Karpas-422 (cell line): ENCODE measurements around the gene CCNJL. TPM values are rescaled to one million over a fixed set of nuclear protein-coding genes. Genes with fewer than 3 reads are reported as not detected.

Source experiments
- DNase-seq: peaks from one replicate; pipeline ENCODE4 v3.0.0-alpha.2; 2015
- H2AFZ ChIP-seq: fragments of 200-600 bp; sonication (generic); 2 replicates; pipeline ENCODE4 v1.6.1; 2014; ENCODE audit warnings: antibody characterized with exemption, low read length, mixed read lengths
- H3K27ac ChIP-seq: fragments of 200-600 bp; sonication (generic); 2 replicates; pipeline ENCODE4 v1.5.1; 2014; ENCODE audit warnings: mild to moderate bottlenecking, low read length, moderate library complexity
- H3K27me3 ChIP-seq: fragments of 200-600 bp; sonication (generic); 2 replicates; pipeline ENCODE4 v1.6.1; 2014; ENCODE audit warnings: low read length, mixed read lengths
- H3K36me3 ChIP-seq: fragments of 200-600 bp; sonication (generic); 2 replicates; pipeline ENCODE4 v1.6.1; 2014; ENCODE audit warnings: low read length, mixed read lengths; ENCODE audit not compliant: insufficient read depth
- H3K4me1 ChIP-seq: fragments of 200-600 bp; sonication (generic); 2 replicates; pipeline ENCODE4 v1.6.1; 2014; ENCODE audit warnings: mild to moderate bottlenecking, low read length, mixed read lengths
- H3K4me2 ChIP-seq: fragments of 200-600 bp; sonication (generic); 2 replicates; pipeline ENCODE4 v1.6.1; 2014; ENCODE audit warnings: low read length, low read depth, mild to moderate bottlenecking; ENCODE audit not compliant: poor library complexity, severe bottlenecking
- H3K4me3 ChIP-seq: fragments of 200-600 bp; sonication (generic); 2 replicates; pipeline ENCODE4 v1.5.1; 2014; ENCODE audit warnings: mild to moderate bottlenecking, antibody characterized with exemption, low read length, mixed read lengths
- H3K79me2 ChIP-seq: fragments of 200-600 bp; sonication (generic); 2 replicates; pipeline ENCODE4 v1.6.1; 2014; ENCODE audit warnings: mild to moderate bottlenecking, low read length, mixed read lengths
- H3K9ac ChIP-seq: fragments of 200-600 bp; sonication (generic); 2 replicates; pipeline ENCODE4 v1.6.0; 2014; ENCODE audit warnings: low read length
- H3K9me2 ChIP-seq: fragments of 200-600 bp; sonication (generic), shearing (Covaris generic); replicated peaks from 2 replicates; pipeline ENCODE4 v1.6.0; 2014; ENCODE audit warnings: mild to moderate bottlenecking, low read length, moderate library complexity; ENCODE audit not compliant: insufficient read depth
- H3K9me3 ChIP-seq: fragments of 300-700, 200-600 bp; sonication (generic); 2 replicates; pipeline ENCODE4 v1.6.1; 2014; ENCODE audit warnings: low read length, mixed read lengths
- H4K20me1 ChIP-seq: fragments of 200-600 bp; sonication (generic); 2 replicates; pipeline ENCODE4 v1.6.1; 2014; ENCODE audit warnings: mild to moderate bottlenecking, antibody characterized with exemption, low read length, low read depth; ENCODE audit not compliant: insufficient read depth
- total RNA-seq: library from RNA; depleted of rRNA; stranded (reverse); fragments of >200 nt; shearing (Covaris generic); gene quantifications from 2 replicates; pipeline ENCODE4 v1.2.3, GENCODE V29; 2014; ENCODE audit warnings: low replicate concordance

The CCNJL gene
- total RNA-seq, 1 experiment from 2014 or later = not detected

DNA sequence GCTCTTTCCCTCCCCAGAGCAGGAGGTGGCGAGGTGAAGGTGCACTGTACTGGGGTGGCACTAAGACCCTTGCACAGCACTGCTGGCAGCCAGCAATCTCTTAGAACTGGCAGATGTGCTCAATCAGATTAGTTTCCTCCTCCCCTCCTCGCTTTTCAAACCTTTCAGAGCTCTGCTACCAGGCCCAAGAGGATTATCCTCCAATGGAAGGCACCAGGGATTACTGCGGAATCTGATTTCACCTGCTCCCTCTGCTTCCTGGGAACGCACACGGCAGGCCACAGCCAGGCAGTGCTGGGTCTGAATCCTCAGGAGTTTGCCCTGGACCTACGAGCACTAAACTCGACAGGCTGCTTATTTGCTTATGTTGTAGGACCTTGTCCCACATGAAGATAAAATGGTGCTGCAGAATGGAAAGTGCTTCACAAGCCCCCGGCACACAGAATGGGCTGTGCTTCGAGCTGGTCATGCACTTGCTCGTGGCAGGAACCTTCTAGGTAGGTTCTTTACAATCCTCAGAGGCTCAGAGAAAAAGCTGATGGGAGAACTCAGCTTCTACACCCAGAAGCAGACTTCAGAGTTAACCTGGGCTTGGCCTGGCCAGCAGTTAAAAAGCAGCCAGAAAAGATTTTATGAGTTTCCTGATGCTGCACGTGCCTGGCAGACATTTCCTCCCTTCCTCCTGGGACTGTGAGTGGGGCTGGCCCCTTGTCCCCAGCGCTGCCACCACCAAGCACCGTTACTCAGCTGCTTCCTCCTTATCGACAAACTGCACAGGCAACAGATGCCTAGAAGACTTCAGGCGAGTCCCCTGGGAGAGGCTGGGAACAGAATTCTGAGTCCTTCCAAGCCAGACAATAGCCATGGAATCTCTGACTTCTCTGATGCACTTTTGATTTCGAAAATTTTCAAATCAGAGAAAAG is 50.0 kb downstream of the CCNJL start:
- H3K9me2 ChIP-seq = no peaks in the 10 kb centered on the region
- no peak for DNase-seq
- no peak overlapping the region for H3K27ac ChIP-seq
- no peaks in the 10 kb centered on the region for H4K20me1 ChIP-seq
- no peak overlapping the region for H3K4me3 ChIP-seq
- no peaks in the 10 kb centered on the region for H3K9me3 ChIP-seq
- no peak overlapping the region for H2AFZ ChIP-seq
- H3K4me2 ChIP-seq = no peak overlapping the region
- H3K27me3 ChIP-seq = no peaks in the 10 kb centered on the region
- no peak overlapping the region for H3K9ac ChIP-seq
- H3K36me3 ChIP-seq = no peaks in the 10 kb centered on the region
- H3K4me1 ChIP-seq = no peaks in the 10 kb centered on the region
- no peaks in the 10 kb centered on the region for H3K79me2 ChIP-seq

DNA sequence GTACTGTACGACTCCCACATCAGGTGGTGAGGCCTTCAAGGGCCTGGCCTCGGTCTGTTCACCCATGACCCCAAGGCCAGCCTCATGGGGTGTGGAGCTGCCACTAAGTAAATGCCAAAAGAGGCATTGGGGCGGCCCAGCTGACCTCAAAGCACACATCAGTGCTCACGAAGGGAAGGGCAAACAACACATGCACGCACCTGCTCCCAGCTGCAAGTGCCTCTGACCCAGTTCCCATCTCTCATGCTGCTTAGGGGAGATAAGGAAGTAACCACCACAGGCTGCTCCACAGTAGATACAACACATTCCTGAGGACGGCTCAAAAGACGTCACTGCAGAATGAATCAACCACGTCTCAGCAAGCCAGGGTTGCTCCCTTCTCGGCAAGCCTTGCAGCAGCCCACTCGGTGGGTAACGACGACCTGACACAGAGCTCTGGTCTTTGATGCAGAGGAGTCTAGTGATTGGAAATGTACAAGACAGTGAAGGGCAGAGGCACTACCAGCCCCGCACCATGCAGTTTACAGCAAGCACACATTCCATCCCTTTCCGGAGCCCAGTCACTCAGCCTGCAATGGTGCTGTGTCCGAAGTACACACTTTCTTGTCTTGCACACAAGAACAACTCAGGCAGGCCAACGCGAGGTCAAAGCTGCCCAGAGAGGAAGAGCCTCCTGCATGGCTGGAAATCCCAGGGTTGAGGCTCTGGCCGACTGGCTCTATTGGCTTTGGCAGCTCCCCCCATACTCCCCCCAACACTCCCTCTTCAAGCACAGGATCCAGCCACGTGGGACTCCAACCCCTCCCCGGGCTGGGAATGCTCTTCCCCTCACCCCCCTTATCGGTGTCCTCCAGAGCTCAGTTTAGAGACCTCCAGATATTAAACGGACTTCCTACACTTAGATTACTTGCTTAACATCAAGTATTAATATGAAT is 51.2 kb downstream of the CCNJL start:
- H4K20me1 ChIP-seq = no peaks in the 10 kb centered on the region
- no peak overlapping the region for H2AFZ ChIP-seq
- H3K36me3 ChIP-seq = no peaks in the 10 kb centered on the region
- H3K4me2 ChIP-seq = no peak overlapping the region
- no peak overlapping the region for H3K4me3 ChIP-seq
- H3K4me1 ChIP-seq = no peaks in the 10 kb centered on the region
- H3K27ac ChIP-seq = no peak overlapping the region
- no peaks in the 10 kb centered on the region for H3K9me2 ChIP-seq
- H3K9ac ChIP-seq = no peak overlapping the region
- H3K9me3 ChIP-seq = no peaks in the 10 kb centered on the region
- DNase-seq = no peak
- no peaks in the 10 kb centered on the region for H3K79me2 ChIP-seq
- H3K27me3 ChIP-seq = no peaks in the 10 kb centered on the region

DNA sequence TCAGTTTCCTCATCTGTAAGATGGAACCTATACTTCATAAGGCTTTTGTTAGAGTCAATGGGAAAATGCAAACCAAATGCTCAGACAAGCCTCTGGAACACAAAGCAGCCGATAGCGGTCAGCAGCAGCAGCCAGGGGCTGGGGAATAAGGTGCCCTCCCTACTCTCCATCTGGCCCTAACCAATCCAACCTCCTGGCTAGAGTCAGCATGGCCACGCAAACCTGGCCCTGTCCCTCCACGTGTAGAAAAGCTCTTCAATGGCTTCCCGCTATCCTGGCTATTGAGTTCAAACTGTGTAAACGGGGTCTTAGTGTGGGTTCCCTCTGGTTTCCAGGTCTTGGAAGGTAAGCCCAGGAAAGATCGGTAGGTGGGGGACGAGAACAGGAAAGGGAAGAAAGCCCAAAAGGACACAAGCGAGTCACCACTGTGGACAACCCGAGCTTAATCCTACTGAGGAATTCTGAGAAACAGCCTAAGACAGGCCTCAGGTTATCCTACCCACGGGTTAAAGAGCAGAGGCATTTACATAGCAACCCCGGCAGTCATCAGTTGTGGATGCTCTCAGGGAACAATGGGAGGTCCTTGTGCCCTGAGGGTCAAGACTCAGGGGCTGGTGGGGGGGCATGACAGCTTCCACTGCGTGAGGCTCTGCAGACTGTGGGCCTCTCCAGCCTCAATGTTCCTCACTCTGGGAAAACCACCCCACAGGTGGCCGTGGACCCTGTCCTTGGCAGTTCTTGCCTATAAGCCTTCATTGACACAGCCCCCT is 52.2 kb downstream of the CCNJL start:
- H3K9me2 ChIP-seq = no peaks in the 10 kb centered on the region
- no peaks in the 10 kb centered on the region for H3K4me1 ChIP-seq
- no peaks in the 10 kb centered on the region for H3K79me2 ChIP-seq
- H3K36me3 ChIP-seq = no peaks in the 10 kb centered on the region
- no peaks in the 10 kb centered on the region for H3K9me3 ChIP-seq
- H2AFZ ChIP-seq = no peak overlapping the region
- no peak overlapping the region for H3K27ac ChIP-seq
- H4K20me1 ChIP-seq = no peaks in the 10 kb centered on the region
- no peaks in the 10 kb centered on the region for H3K27me3 ChIP-seq
- H3K4me3 ChIP-seq = no peak overlapping the region
- H3K4me2 ChIP-seq = no peak overlapping the region
- no peak overlapping the region for H3K9ac ChIP-seq
- no peak for DNase-seq

DNA sequence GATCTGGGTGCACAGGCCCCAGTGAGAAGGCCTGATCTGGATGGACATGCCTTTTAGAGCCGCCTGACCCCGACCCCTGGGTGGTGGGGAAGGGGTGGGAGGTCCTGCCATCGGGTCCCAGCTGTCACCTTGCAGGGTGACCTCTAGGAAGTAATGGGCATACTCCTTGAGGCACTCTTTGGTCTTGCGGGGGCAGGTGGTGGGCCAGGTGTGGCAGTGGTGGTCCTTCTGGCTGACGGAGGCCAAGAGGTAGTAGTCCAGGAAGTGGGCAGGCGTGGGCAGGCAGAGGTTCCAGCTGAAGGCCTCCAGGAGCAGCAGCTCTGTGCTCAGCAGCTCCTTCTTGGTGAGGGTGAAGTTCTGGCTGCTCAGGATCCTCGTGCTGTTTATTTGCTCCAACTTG is 53.0 kb downstream of the CCNJL start:
- H3K9me2 ChIP-seq = no peaks in the 10 kb centered on the region

DNA sequence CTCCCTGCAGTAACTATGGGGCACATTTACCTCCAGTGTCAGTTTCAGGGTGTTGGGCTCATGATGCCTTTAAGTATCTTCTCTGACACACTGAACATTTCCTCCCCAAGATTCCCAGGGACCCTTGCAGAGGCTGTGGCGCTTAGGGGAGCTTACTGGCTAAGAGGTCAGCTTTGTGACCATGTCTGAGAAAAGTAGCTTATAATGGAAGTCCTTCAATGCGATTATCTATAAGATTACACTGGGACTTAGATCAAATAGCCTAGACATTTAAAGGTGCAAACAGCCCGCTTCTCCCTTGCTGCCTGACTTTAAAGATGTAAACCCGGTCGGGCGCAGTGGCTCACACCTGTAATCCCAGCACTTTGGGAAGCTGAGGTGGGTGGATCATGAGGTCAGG is 57.7 kb downstream of the CCNJL start:
- Histone ChIP-seq H3K36me3 (no peaks in the 10 kb centered on the region), H3K9me2 (no peaks in the 10 kb centered on the region), H3K27ac (no peak overlapping the region), H3K79me2 (no peaks in the 10 kb centered on the region), H3K9ac (no peak overlapping the region), H3K4me2 (no peak overlapping the region), H4K20me1 (no peaks in the 10 kb centered on the region), H3K4me3 (no peak overlapping the region), H2AFZ (no peak overlapping the region), H3K4me1 (no peaks in the 10 kb centered on the region), H3K27me3 (no peaks in the 10 kb centered on the region), H3K9me3 (no peaks in the 10 kb centered on the region)
- no peak for DNase-seq

More for the DNA sequence above, 53.0 kb downstream of the CCNJL start:
- Histone ChIP-seq H3K36me3 (no peaks in the 10 kb centered on the region), H3K27me3 (no peaks in the 10 kb centered on the region), H3K79me2 (no peaks in the 10 kb centered on the region), H4K20me1 (no peaks in the 10 kb centered on the region), H3K4me2 (no peak overlapping the region), H2AFZ (no peak overlapping the region), H3K9ac (no peak overlapping the region), H3K4me1 (no peaks in the 10 kb centered on the region), H3K9me3 (no peaks in the 10 kb centered on the region), H3K4me3 (no peak overlapping the region), H3K27ac (no peak overlapping the region)
- DNase-seq = no peak

DNA sequence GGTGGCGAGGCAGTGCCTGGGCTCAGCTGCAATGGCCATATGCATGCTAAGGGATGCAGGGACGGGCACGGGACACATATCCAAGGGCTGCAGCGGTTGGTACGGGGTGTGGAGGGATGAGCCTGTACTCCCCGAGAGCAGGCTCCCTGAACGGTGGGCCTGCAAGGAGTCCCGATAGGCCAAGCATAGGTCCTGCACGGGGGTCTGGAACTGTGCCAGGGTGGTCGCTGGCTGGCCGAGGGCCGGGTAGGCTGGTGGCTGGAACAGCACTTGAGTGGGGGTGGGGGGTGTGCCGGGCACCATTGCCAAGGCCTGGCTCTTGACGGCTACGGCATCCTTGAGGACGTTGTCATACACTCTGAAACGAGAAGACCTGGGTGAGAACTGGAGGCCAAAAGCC is 58.9 kb downstream of the CCNJL start:
- H3K9ac ChIP-seq = no peak overlapping the region
- no peak overlapping the region for H3K27ac ChIP-seq
- H3K4me1 ChIP-seq = no peaks in the 10 kb centered on the region
- H3K9me2 ChIP-seq = no peaks in the 10 kb centered on the region
- no peak for DNase-seq
- H4K20me1 ChIP-seq = no peaks in the 10 kb centered on the region
- no peaks in the 10 kb centered on the region for H3K9me3 ChIP-seq
- no peak overlapping the region for H2AFZ ChIP-seq
- no peak overlapping the region for H3K4me2 ChIP-seq
- H3K4me3 ChIP-seq = no peak overlapping the region
- no peaks in the 10 kb centered on the region for H3K27me3 ChIP-seq
- no peaks in the 10 kb centered on the region for H3K79me2 ChIP-seq
- H3K36me3 ChIP-seq = no peaks in the 10 kb centered on the region

DNA sequence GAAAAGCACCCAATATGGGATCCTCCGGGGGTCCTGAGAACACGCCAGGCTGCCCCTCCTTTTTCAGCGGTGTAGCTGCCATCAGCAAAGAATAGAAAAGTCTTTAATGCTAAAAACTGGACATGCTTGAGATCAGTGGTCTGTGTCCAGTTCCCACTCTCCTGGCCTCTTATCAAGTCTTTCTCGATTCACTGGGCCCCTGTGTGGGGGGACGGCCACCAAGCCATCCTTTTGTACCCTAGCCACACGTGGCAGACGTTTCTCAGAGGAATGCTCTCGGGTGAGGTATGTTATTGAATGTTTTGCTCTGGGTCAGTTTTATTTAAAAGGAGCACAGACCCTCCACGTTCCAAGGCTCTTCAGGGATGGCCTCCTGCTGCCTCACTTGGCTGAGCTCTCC is 59.4 kb downstream of the CCNJL start:
- H2AFZ ChIP-seq = no peak overlapping the region
- H3K9me2 ChIP-seq = no peaks in the 10 kb centered on the region
- H3K4me1 ChIP-seq = no peaks in the 10 kb centered on the region
- H3K4me2 ChIP-seq = no peak overlapping the region
- no peak overlapping the region for H3K27ac ChIP-seq
- H3K4me3 ChIP-seq = no peak overlapping the region
- no peaks in the 10 kb centered on the region for H4K20me1 ChIP-seq
- DNase-seq = no peak
- H3K9me3 ChIP-seq = no peaks in the 10 kb centered on the region
- H3K36me3 ChIP-seq = no peaks in the 10 kb centered on the region
- no peaks in the 10 kb centered on the region for H3K27me3 ChIP-seq
- no peak overlapping the region for H3K9ac ChIP-seq
- no peaks in the 10 kb centered on the region for H3K79me2 ChIP-seq
